ENCODE data around the gene NBAS. TPM values are rescaled to one million over a fixed set of nuclear protein-coding genes. Genes with fewer than 3 reads are reported as not detected.

Gene NBAS
- total RNA-seq, 1 experiment from 2014 or later, result 32.5 TPM

DNA sequence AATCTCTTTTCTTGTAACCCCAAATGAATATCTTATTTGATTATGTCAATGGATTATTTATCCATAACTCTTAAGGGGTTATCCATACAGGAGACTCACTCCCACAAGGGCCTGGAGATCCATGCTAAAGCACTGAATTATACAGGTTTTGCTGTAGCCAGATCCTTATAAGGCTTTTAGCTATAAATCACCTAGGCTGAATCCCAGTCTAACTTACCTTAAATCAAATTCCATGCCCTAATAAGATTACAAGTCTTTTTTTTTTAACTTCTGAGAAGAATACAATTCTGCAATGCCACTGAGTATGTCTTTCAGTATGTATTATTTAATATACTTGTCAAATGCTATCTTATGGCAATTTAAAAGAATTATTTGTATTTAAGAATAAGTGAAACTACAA is 340.5 kb downstream of the NBAS start:
- Mint-ChIP-seq H3K4me1 (no peaks in the 10 kb centered on the region), H3K36me3 (ENCODE audit: insufficient read depth in 1 of 3, low read depth in 3 of 3) (peaks cover 0 to 5% (median 0%) of the 10 kb centered on the region in 3 experiments; a peak in 3 of 7 replicates), H3K27ac (no peak overlapping the region), H3K27me3 (ENCODE audit: low read depth) (no peaks in the 10 kb centered on the region), H3K9me3 (peaks cover 0 to 3% of the 10 kb centered on the region in 2 experiments; a peak in 2 of 5 replicates), H3K4me3 (no peak overlapping the region)
- no peaks in the 10 kb centered on the region for H4K20me1 ChIP-seq (ENCODE audit: control insufficient read depth, insufficient read depth, insufficient read length)
- no peak overlapping the region for H3K27ac ChIP-seq (ENCODE audit: insufficient read length, low read depth, low read length)
- no peak overlapping the region for H2BK120ac ChIP-seq (ENCODE audit: low read depth, low read length, poor library complexity, severe bottlenecking)
- TF ChIP-seq, protein P1, sequence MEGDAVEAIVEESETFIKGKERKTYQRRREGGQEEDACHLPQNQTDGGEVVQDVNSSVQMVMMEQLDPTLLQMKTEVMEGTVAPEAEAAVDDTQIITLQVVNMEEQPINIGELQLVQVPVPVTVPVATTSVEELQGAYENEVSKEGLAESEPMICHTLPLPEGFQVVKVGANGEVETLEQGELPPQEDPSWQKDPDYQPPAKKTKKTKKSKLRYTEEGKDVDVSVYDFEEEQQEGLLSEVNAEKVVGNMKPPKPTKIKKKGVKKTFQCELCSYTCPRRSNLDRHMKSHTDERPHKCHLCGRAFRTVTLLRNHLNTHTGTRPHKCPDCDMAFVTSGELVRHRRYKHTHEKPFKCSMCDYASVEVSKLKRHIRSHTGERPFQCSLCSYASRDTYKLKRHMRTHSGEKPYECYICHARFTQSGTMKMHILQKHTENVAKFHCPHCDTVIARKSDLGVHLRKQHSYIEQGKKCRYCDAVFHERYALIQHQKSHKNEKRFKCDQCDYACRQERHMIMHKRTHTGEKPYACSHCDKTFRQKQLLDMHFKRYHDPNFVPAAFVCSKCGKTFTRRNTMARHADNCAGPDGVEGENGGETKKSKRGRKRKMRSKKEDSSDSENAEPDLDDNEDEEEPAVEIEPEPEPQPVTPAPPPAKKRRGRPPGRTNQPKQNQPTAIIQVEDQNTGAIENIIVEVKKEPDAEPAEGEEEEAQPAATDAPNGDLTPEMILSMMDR (conservative IDR thresholded peaks at IDR 0.05), result no peak
- H4K8ac ChIP-seq (replicated peaks; ENCODE audit: insufficient read length, low read depth, low read length), result no peak overlapping the region
- H2BK12ac ChIP-seq (ENCODE audit: insufficient read length, low read depth, low read length), result no peak overlapping the region
- H3K79me2 ChIP-seq (ENCODE audit: insufficient read depth, low read length), result no peaks in the 10 kb centered on the region
- H2BK5ac ChIP-seq (ENCODE audit: insufficient read length, low read length), result no peak overlapping the region
- DNase-seq, result no peak
- no peak overlapping the region for H3K9ac ChIP-seq (ENCODE audit: extremely low read depth, insufficient read length, low read length)
- H3K23me2 ChIP-seq (ENCODE audit: insufficient read length, low read depth, low read length, poor library complexity, severe bottlenecking), result no peaks in the 10 kb centered on the region
- H3K27me3 ChIP-seq (ENCODE audit: insufficient read depth, low read length), result no peaks in the 10 kb centered on the region
- no peak overlapping the region for H2BK15ac ChIP-seq (ENCODE audit: low read depth, low read length)
- no peak overlapping the region for H4K91ac ChIP-seq (ENCODE audit: insufficient read length, low read depth, low read length)
- H3K79me1 ChIP-seq (ENCODE audit: insufficient read depth, low read depth, low read length, poor library complexity, severe bottlenecking), result no peaks in the 10 kb centered on the region
- no peak overlapping the region for H3K56ac ChIP-seq (ENCODE audit: insufficient read length, low read depth, low read length)
- no peak overlapping the region for H3T11ph ChIP-seq (ENCODE audit: low read length)
- no peak overlapping the region for H2AK5ac ChIP-seq (ENCODE audit: insufficient read length, low read length)
- no peaks in the 10 kb centered on the region for H3K4me1 ChIP-seq (ENCODE audit: insufficient read depth, low read length)
- no peak overlapping the region for H3K14ac ChIP-seq (ENCODE audit: insufficient read depth, low read length)
- no peak overlapping the region for H2BK20ac ChIP-seq (ENCODE audit: low read depth, low read length, poor library complexity, severe bottlenecking)
- no peak overlapping the region for H4K5ac ChIP-seq (ENCODE audit: insufficient read length, low read depth, low read length)
- H3K23ac ChIP-seq (ENCODE audit: insufficient read length, low read depth, low read length), result no peak overlapping the region
- no peak overlapping the region for H3K4me2 ChIP-seq (ENCODE audit: insufficient read depth, insufficient read length, low read length)
- H3K18ac ChIP-seq (ENCODE audit: insufficient read length, low read depth, low read length), result no peak overlapping the region
- no peak overlapping the region for H3K4ac ChIP-seq (ENCODE audit: low read depth, low read length)
- no peak overlapping the region for H2AFZ ChIP-seq (ENCODE audit: low read length)
- no peaks in the 10 kb centered on the region for H3K9me3 ChIP-seq (ENCODE audit: control insufficient read depth, low read depth, low read length)
